ENCODE data around the gene CCDC74B. TPM values are rescaled to one million over a fixed set of nuclear protein-coding genes. Genes with fewer than 3 reads are reported as not detected.
A peak's percentile ranks its signal among the peaks of the same experiment; 100 is the strongest.
"Not testable (repeated sequence)": the region's sequence is repeated elsewhere in the genome, so short reads cannot be mapped to it uniquely, and the experiment has no call there.

The CCDC74B gene
- total and polyA plus RNA-seq, 2 of the 8 experiments (the other 6 are each of a cell fraction or from before 2014, with no cell fraction given), result 6.4 to 6.7 TPM

GRCh38 chr2:130155956-130156623, 11.2 kb upstream of the CCDC74B start:
- not testable (repeated sequence) for H3K27me3 ChIP-seq (replicated peaks in 1 of 4; ENCODE audit: control insufficient read depth in 3 of 4, extremely low read depth in 1 of 4, insufficient read depth in 3 of 4, low read length in 3 of 4); H2BK120ac ChIP-seq (replicated peaks; ENCODE audit: low read depth, low read length); H2BK5ac ChIP-seq (ENCODE audit: low read depth, low read length); H4K91ac ChIP-seq (replicated peaks; ENCODE audit: insufficient read length, low read length); H3K9me3 ChIP-seq (ENCODE audit: insufficient read depth in 2 of 2, low read depth in 1 of 2, low read length in 1 of 2); H3K27ac ChIP-seq (ENCODE audit: low read depth, low read length); H2AFZ ChIP-seq (ENCODE audit: low read length); H3K23me2 ChIP-seq (ENCODE audit: low read depth, low read length); H3K23ac ChIP-seq (ENCODE audit: insufficient read length); H4K20me1 ChIP-seq (replicated peaks in 1 of 2; ENCODE audit: control insufficient read depth in 1 of 2, insufficient read depth in 2 of 2, low read length in 2 of 2); H3K79me2 ChIP-seq (ENCODE audit: control insufficient read depth in 1 of 2, insufficient read depth in 2 of 2, low read length in 2 of 2); H3K4ac ChIP-seq (replicated peaks; ENCODE audit: insufficient read length, low read depth, low read length); H3K4me1 ChIP-seq (replicated peaks in 1 of 4; ENCODE audit: control insufficient read depth in 3 of 4, insufficient read depth in 4 of 4, low read length in 3 of 4); H3K9ac ChIP-seq (replicated peaks in 1 of 4; ENCODE audit: extremely low read depth in 1 of 4, low read depth in 3 of 4, low read length in 3 of 4); H3K4me3 ChIP-seq (ENCODE audit: extremely low read depth in 1 of 4, insufficient read depth in 2 of 4, low read depth in 3 of 4, low read length in 4 of 4); H2BK15ac ChIP-seq (ENCODE audit: low read length); H3K56ac ChIP-seq (replicated peaks; ENCODE audit: insufficient read length, low read depth, low read length); H2AK5ac ChIP-seq (ENCODE audit: low read depth, low read length); H4K5ac ChIP-seq (ENCODE audit: insufficient read length, low read depth, low read length); H3K14ac ChIP-seq (ENCODE audit: insufficient read length); H3K4me2 ChIP-seq (ENCODE audit: insufficient read depth in 1 of 2, low read depth in 2 of 2, low read length in 2 of 2); H3K18ac ChIP-seq (ENCODE audit: extremely low read depth, low read length); H2BK12ac ChIP-seq (ENCODE audit: low read depth, low read length); H2BK20ac ChIP-seq (ENCODE audit: low read length); H3K79me1 ChIP-seq (ENCODE audit: low read depth, low read length)
- WGBS, 2 experiments (ENCODE audit: extremely low coverage in 1 of 2, insufficient coverage in 1 of 2, insufficient read length in 1 of 2, insufficient replicate concordance in 2 of 2, low coverage in 1 of 2, low lambda C conversion rate in 2 of 2, missing lambda C conversion rate in 1 of 2), result 87% methylated on average over 16 of the region's 16 CpGs; no CpG with 5 or more reads in 1 of the 2 experiments
- TF ChIP-seq MAX (IDR thresholded peaks at IDR 0.05) (0 out of 2 replicates have a peak, but pooled peaks have one; percentile 23), CTCF (IDR thresholded peaks at IDR 0.05; ENCODE audit: control extremely low read depth in 1 of 3, insufficient read depth in 1 of 3, low read depth in 1 of 3, low read length in 3 of 3) (peak; percentile 60 to 75 (median 70)), RAD21 (IDR thresholded peaks at IDR 0.05 in 1 of 2, conservative IDR thresholded peaks at IDR 0.05 in 1 of 2; ENCODE audit: low read depth in 2 of 2, low read length in 2 of 2) (peak; percentile 53 to 56), EGR1 (IDR thresholded peaks at IDR 0.05; ENCODE audit: borderline replicate concordance, low read depth, low read length) (peak; percentile 53; the same call in 1 of the 2 replicates)
- peak overlapping the region; percentile 14; the same call in 1 of the 2 replicates for H4K8ac ChIP-seq (ENCODE audit: extremely low read depth, insufficient read depth, low read length)
- peaks cover 3 to 32% (median 14%) of the 10 kb centered on the region in 4 experiments; a peak in 5 of 8 replicates for H3K36me3 ChIP-seq (ENCODE audit: control insufficient read depth in 2 of 4, insufficient read depth in 4 of 4, low read length in 3 of 4)
- DNase-seq (ENCODE audit: low read depth in 1 of 2, low spot score in 2 of 2) (peak; percentile 15 to 75), FAIRE-seq (peak; percentile 73)
- ChIA-PET CTCF (ENCODE audit: partially characterized antibody) (interaction anchor here (1.0 to 1.1 kb wide), 3 partner anchors 21 to 177 kb away, joined by 3 to 5 read pairs (median 4); no protein-coding TSS in a partner anchor), POLR2A (ENCODE audit: partially characterized antibody) (interaction anchor here (0.9 kb wide), 1 partner anchor 180 kb away, joined by 3 read pairs; no protein-coding TSS in a partner anchor)

Data from H1 (cell line).